NCI-H2107 treated with DMSO at 0.1 percent for 48 hours (cell line): Measurements from ENCODE around the gene DUSP8.
"Not testable (repeated sequence)": the region's sequence is repeated elsewhere in the genome, so short reads cannot be mapped to it uniquely, and the experiment has no call there.

Experiments used
- DNase-seq: peaks from one replicate; lab custom pipeline; 2025; ENCODE audit not compliant: unreplicated experiment; lab: John Stamatoyannopoulos, UW

Gene DUSP8

GRCh38 chr11:1516273-1517067 lies 55.6 kb downstream of the DUSP8 start:
- no peak for DNase-seq

- peak; percentile 11 for DNase-seq
Measured at GRCh38 chr11:1515082-1516060, 56.7 kb downstream of the DUSP8 start.

- DNase-seq = no peak
Measured at GRCh38 chr11:1514336-1515061, 57.6 kb downstream of the DUSP8 start.

- DNase-seq = no peak
Measured at GRCh38 chr11:1513326-1514296, 58.5 kb downstream of the DUSP8 start.

GRCh38 chr11:1512531-1513258 lies 59.4 kb downstream of the DUSP8 start:
- not testable (repeated sequence) for DNase-seq

GRCh38 chr11:1511937-1512496 lies 60.1 kb downstream of the DUSP8 start:
- DNase-seq = no peak

GRCh38 chr11:1510928-1511327 lies 61.1 kb downstream of the DUSP8 start:
- DNase-seq = no peak

- DNase-seq = not testable (repeated sequence)
Measured at GRCh38 chr11:1510351-1510750, 61.7 kb downstream of the DUSP8 start.

GRCh38 chr11:1509626-1510255 lies 62.3 kb downstream of the DUSP8 start:
- DNase-seq = no peak

- DNase-seq = no peak
Measured at GRCh38 chr11:1508986-1509385, 63.1 kb downstream of the DUSP8 start.

GRCh38 chr11:1508491-1508891 lies 63.6 kb downstream of the DUSP8 start:
- no peak for DNase-seq

- DNase-seq = no peak
Measured at GRCh38 chr11:1507381-1508140, 64.5 kb downstream of the DUSP8 start.

- no peak for DNase-seq
Measured at GRCh38 chr11:1506981-1507380, 65.1 kb downstream of the DUSP8 start.

GRCh38 chr11:1505480-1505879 lies 66.6 kb downstream of the DUSP8 start:
- DNase-seq = no peak

- DNase-seq = no peak
Measured at GRCh38 chr11:1504581-1505290, 67.3 kb downstream of the DUSP8 start.

- DNase-seq = no peak
Measured at GRCh38 chr11:1504138-1504537, 67.9 kb downstream of the DUSP8 start.
